GM13976 (cell line): ENCODE data around the gene PHC2.

Experiments
- DNase-seq: peaks from one replicate; pipeline ENCODE4 v3.0.0; 2012; ENCODE audit warnings: low spot score
- CTCF ChIP-seq: IDR thresholded peaks from 2 replicates; pipeline ENCODE4 v1.5.1; 2012; ENCODE audit warnings: borderline replicate concordance, mild to moderate bottlenecking; ENCODE audit not compliant: insufficient read depth; ENCODE audit errors: extremely low read depth, missing control alignments, control extremely low read depth
- in situ Hi-C: fragments of 300-500 bp; cut with MboI; formaldehyde crosslinking; loops from one replicate; pipeline ENCODE4 v1.12.0; 2022; ENCODE audit warnings: low sequenced_read_pairs, mixed read lengths, inconsistent platforms; ENCODE audit not compliant: unreplicated experiment

PHC2 gene

GRCh38 chr1:33371334-33371733 is 59.6 kb downstream of the PHC2 start:
- no peak for TF ChIP-seq CTCF
- no peak for DNase-seq
- in situ Hi-C loops, result no loop called here

GRCh38 chr1:33370827-33371226 is 60.1 kb downstream of the PHC2 start:
- no peak for TF ChIP-seq CTCF
- in situ Hi-C loops, result no loop called here
- DNase-seq, result no peak

GRCh38 chr1:33370301-33370700 is 60.6 kb downstream of the PHC2 start:
- in situ Hi-C loops, result no loop called here
- no peak for TF ChIP-seq CTCF
- no peak for DNase-seq

- in situ Hi-C loops, result loop anchor here (5.0 kb wide), 1 partner anchor 72 kb away; no protein-coding TSS in a partner anchor
- no peak for TF ChIP-seq CTCF
These were observed 61.1 kb downstream of the PHC2 start for GRCh38 chr1:33369764-33370163.

GRCh38 chr1:33369081-33369480 is 61.8 kb downstream of the PHC2 start:
- in situ Hi-C loops, result loop anchor here (5.0 kb wide), 1 partner anchor 72 kb away; no protein-coding TSS in a partner anchor
- DNase-seq, result no peak
- no peak for TF ChIP-seq CTCF

More at GRCh38 chr1:33369764-33370163, 61.1 kb downstream of the PHC2 start:
- no peak for DNase-seq

GRCh38 chr1:33368431-33368830 is 62.5 kb downstream of the PHC2 start:
- in situ Hi-C loops, result loop anchor here (5.0 kb wide), 1 partner anchor 71 kb away; no protein-coding TSS in a partner anchor
- DNase-seq, result no peak
- TF ChIP-seq CTCF, result no peak
